HepG2 (cell line): Measurements from ENCODE around the gene VPS11.
"Not testable (repeated sequence)": the region's sequence is repeated elsewhere in the genome, so short reads cannot be mapped to it uniquely, and the experiment has no call there.

Experiments
- CTCF ChIP-seq: sonication (generic); formaldehyde crosslinking; IDR thresholded peaks from 2 replicates; pipeline ENCODE4 v1.5.0; 2020; ENCODE audit warnings: mild to moderate bottlenecking, missing genetic modification reagents, moderate library complexity
- POLR2AphosphoS5 ChIP-seq: IDR thresholded peaks from 2 replicates; pipeline ENCODE4 v1.6.1; 2012; ENCODE audit warnings: low read depth, low read length
- ZNF207 ChIP-seq: fragments of 450-650 bp; IDR thresholded peaks from 2 replicates; pipeline ENCODE4 v1.6.1; 2016; ENCODE audit warnings: antibody characterized with exemption, borderline replicate concordance

GRCh38 chr11:119039471-119039870, 28.1 kb upstream of the VPS11 start:
- TF ChIP-seq CTCF, POLR2AphosphoS5, ZNF207: not testable (repeated sequence)
